Coronary artery (tissue), 2 donors: ENCODE data around the gene RD3L.

Source experiments
- DNase-seq: peaks from one replicate; pipeline ENCODE4 v3.0.0-alpha.2; 2017; ENCODE audit warnings: low spot score
- H3K27ac ChIP-seq, 2 donors: fragments of 200-600 bp; sonication (generic); one replicate each; pipeline ENCODE4 v1.5.1; 2016 to 2019
- H3K4me3 ChIP-seq: fragments of 200-600 bp; sonication (generic); 2 replicates; pipeline ENCODE4 v1.5.1; 2016; ENCODE audit warnings: mild to moderate bottlenecking, moderate library complexity
- TF ChIP-seq, protein P1 (sequence below): fragments of 200-600 bp; sonication (generic); IDR thresholded peaks from one replicate; pipeline ENCODE4 v1.5.1; 2019; ENCODE audit warnings: antibody characterized with exemption

Gene RD3L

GRCh38 chr14:103904493-103905107 is 37.7 kb downstream of the RD3L start:
- no peak overlapping the region for H3K4me3 ChIP-seq
- no peak overlapping the region for H3K27ac ChIP-seq
- no peak for DNase-seq
- TF ChIP-seq, protein P1, sequence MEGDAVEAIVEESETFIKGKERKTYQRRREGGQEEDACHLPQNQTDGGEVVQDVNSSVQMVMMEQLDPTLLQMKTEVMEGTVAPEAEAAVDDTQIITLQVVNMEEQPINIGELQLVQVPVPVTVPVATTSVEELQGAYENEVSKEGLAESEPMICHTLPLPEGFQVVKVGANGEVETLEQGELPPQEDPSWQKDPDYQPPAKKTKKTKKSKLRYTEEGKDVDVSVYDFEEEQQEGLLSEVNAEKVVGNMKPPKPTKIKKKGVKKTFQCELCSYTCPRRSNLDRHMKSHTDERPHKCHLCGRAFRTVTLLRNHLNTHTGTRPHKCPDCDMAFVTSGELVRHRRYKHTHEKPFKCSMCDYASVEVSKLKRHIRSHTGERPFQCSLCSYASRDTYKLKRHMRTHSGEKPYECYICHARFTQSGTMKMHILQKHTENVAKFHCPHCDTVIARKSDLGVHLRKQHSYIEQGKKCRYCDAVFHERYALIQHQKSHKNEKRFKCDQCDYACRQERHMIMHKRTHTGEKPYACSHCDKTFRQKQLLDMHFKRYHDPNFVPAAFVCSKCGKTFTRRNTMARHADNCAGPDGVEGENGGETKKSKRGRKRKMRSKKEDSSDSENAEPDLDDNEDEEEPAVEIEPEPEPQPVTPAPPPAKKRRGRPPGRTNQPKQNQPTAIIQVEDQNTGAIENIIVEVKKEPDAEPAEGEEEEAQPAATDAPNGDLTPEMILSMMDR: no peak

DNA sequence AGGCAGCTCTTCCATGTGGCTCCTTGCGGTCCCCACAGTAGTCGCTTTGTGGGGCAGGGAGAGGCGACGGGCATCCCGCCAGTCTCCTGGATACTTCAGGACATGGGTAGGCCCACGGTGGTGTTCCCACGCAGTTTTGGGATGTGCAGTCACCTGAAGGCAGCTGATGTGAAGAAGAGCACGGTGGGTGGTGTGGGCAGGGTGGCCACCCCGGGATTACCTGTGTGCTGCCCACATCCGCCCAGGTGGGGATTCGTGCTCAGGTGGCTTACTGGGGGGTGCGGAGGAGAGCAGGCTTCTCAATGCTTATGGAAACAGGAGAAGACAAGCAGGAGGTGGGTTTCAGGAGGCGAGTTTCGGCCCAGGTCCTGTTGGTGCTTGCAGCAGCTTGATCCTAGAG is 42.5 kb downstream of the RD3L start:
- TF ChIP-seq, protein P1: no peak
- Histone ChIP-seq H3K4me3 (no peak overlapping the region), H3K27ac (no peak overlapping the region)
- no peak for DNase-seq

DNA sequence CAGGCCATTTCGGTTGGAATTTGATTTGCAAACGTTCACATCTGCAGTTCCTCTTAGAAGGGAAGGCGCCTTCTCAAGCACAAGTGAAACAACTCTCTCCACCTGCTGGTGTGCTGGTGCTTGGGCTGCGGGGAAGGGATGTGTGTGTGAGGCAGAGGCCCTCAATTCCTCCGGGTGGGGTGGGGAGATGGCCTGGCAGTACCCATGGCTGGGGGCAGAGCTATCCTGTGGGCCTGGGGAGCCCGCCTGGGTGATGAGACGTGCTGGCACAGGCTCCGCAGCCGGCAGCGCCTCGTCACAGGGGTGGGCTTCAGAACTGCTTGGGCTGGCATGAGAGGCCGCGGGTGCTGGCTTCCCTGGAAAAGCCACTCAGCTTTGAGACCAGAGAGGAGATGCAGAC is 43.0 kb downstream of the RD3L start:
- H3K4me3 ChIP-seq: no peak overlapping the region
- TF ChIP-seq, protein P1: no peak
- no peak for DNase-seq
- no peak overlapping the region for H3K27ac ChIP-seq

- H3K4me3 ChIP-seq: no peak overlapping the region
- no peak overlapping the region for H3K27ac ChIP-seq
- no peak for DNase-seq
- TF ChIP-seq, protein P1: no peak
Measured at GRCh38 chr14:103898711-103899110, 43.6 kb downstream of the RD3L start.

DNA sequence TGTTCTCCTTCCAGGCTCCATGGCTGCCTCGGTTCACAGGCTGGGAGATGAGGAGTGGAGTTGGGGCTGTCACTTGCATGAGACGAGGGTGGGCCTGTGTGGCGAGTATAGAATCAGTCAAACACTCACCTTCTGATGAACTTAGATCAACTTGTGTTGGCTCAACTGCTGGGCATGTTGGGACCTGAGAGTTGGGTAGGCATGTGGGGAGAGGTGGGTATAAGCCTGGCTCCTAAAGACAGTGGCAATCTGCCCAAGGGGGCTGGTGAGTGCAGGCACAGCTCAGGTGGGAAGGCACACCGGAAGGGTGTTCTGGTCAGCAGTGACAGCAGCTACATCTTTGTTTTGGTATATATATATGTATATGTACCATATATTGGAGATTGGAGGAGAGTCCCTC is 44.1 kb downstream of the RD3L start:
- no peak overlapping the region for H3K27ac ChIP-seq
- TF ChIP-seq, protein P1: no peak

DNA sequence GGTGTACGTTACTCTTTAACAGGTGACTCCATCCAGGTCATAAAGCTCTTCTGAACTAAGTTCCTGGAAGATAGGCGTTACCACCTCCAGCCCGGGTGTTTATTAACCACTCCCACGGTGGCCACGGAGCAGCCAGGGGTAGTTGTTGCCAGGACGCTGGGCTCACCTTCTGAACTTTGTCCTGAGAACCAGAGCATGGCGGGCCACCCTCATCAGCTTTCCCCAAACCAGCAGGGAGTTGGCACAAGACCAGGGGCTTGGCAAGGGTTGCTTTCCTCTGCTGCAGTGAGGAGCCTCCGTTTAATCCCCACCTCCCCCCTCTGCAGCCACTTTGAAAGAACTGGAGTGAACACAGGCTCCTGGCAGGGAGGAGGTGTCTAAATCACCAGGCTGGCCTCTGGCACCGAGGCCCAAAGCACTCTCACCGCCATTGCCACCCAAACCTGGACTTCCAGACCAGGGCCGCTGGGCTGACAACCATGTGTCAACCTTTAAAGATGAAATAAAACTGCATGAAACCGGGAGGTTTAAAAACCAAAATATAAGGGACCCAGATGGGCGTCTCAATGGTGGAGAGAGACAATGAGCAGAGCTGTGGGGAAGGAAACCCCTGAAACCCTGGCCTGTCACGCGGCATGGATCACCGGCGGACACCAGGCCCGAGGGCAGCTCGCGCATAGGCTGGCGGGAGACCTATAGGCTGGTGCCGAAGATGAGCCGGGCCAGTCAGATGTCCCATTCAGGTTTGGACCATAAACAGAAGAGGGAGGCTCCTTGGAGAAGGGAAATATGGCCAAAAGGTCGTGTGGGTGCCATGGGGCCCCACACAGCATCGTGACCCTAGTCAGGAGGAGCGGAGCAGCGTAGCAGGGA is 45.0 kb downstream of the RD3L start:
- Histone ChIP-seq H3K27ac (no peak overlapping the region), H3K4me3 (no peak overlapping the region)
- TF ChIP-seq, protein P1: no peak
- no peak for DNase-seq

More for the DNA sequence above, 44.1 kb downstream of the RD3L start:
- no peak overlapping the region for H3K4me3 ChIP-seq
- no peak for DNase-seq

DNA sequence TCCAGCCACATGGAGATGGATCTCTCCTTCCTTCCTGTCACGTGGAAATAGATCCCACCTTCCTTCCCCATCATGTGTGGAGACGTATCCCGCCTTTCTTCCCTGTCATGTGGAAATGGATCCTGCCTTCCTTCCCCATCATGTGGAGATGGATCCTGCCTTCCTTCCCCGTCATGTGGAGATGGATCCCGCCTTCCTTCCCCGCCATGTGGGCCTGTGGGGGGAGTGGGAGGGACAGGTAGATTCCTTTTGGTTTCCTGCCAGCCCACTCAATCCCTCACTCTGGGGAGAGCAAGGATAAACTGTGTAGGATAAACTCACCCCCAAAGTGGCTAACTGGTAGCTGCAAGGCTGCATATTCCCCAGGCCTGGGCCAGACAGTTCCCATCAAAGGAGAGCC is 45.8 kb downstream of the RD3L start:
- TF ChIP-seq, protein P1: no peak
- Histone ChIP-seq H3K27ac (no peak overlapping the region), H3K4me3 (no peak overlapping the region)

More for the DNA sequence above, 45.8 kb downstream of the RD3L start:
- DNase-seq: no peak
